ENCODE measurements around the gene SAG.

- TF ChIP-seq EZH2 (optimal IDR thresholded peaks at IDR 0.05; ENCODE audit: low read depth, low read length) (no peak), CTCF (IDR thresholded peaks at IDR 0.05; ENCODE audit: low read length) (no peak), EZH2phosphoT487 (IDR thresholded peaks at IDR 0.05; ENCODE audit: low read length) (no peak)
Observed at GRCh38 chr2:233365861-233366520, 58.4 kb downstream of the SAG start.

Data from MM.1S (cell line).